H9 (cell line): Measurements from ENCODE around the gene CDX2. TPM values are rescaled to one million over a fixed set of nuclear protein-coding genes. Genes with fewer than 3 reads are reported as not detected.
A peak's percentile ranks its signal among the peaks of the same experiment; 100 is the strongest.

Source experiments
- DNase-seq: peaks from one replicate; pipeline ENCODE4 v3.0.0-alpha.2; 2017
- H2AFZ ChIP-seq: one replicate; pipeline ENCODE4 v1.6.1; 2013; ENCODE audit warnings: mild to moderate bottlenecking, low read length, control low read depth, moderate library complexity
- H2AK5ac ChIP-seq: 2 replicates; pipeline ENCODE4 v1.6.1; 2013; ENCODE audit warnings: low read length, control low read depth, mixed read lengths; ENCODE audit not compliant: insufficient read length
- H2BK120ac ChIP-seq: one replicate; pipeline ENCODE4 v1.6.1; 2013; ENCODE audit warnings: low read depth, mild to moderate bottlenecking, low read length, control low read depth, inconsistent platforms; ENCODE audit not compliant: poor library complexity, severe bottlenecking
- H2BK12ac ChIP-seq: 2 replicates; pipeline ENCODE4 v1.6.1; 2013; ENCODE audit warnings: low read length, control low read depth, mixed read lengths, low read depth; ENCODE audit not compliant: insufficient read length
- H2BK15ac ChIP-seq: 2 replicates; pipeline ENCODE4 v1.6.1; 2013; ENCODE audit warnings: low read depth, low read length, control low read depth
- H2BK20ac ChIP-seq: one replicate; pipeline ENCODE4 v1.6.1; 2013; ENCODE audit warnings: low read depth, mild to moderate bottlenecking, low read length, control low read depth, inconsistent platforms; ENCODE audit not compliant: poor library complexity, severe bottlenecking
- H2BK5ac ChIP-seq: 2 replicates; pipeline ENCODE4 v1.6.1; 2013; ENCODE audit warnings: low read length, control low read depth, mixed read lengths; ENCODE audit not compliant: insufficient read length
- H3K14ac ChIP-seq: 2 replicates; pipeline ENCODE4 v1.6.1; 2013; ENCODE audit warnings: low read length, control low read depth; ENCODE audit not compliant: insufficient read depth
- H3K18ac ChIP-seq: 2 replicates; pipeline ENCODE4 v1.6.1; 2013; ENCODE audit warnings: low read depth, mild to moderate bottlenecking, mixed read lengths, low read length, control low read depth; ENCODE audit not compliant: insufficient read length
- H3K23ac ChIP-seq: 2 replicates; pipeline ENCODE4 v1.6.1; 2013; ENCODE audit warnings: low read length, control low read depth, mixed read lengths, low read depth; ENCODE audit not compliant: insufficient read length
- H3K23me2 ChIP-seq: 2 replicates; pipeline ENCODE4 v1.6.1; 2013; ENCODE audit warnings: low read depth, mild to moderate bottlenecking, mixed read lengths, low read length, control low read depth; ENCODE audit not compliant: insufficient read length, poor library complexity, severe bottlenecking
- H3K27ac ChIP-seq: 2 replicates; pipeline ENCODE4 v1.5.1; 2013; ENCODE audit warnings: low read length, control low read depth, mixed read lengths, low read depth; ENCODE audit not compliant: insufficient read length
- H3K27me3 ChIP-seq: 2 replicates; pipeline ENCODE4 v1.6.1; 2013; ENCODE audit warnings: low read length, control low read depth, inconsistent platforms; ENCODE audit not compliant: insufficient read depth
- H3K4ac ChIP-seq: 2 replicates; pipeline ENCODE4 v1.6.1; 2013; ENCODE audit warnings: low read depth, mild to moderate bottlenecking, control low read depth, inconsistent platforms, low read length, moderate library complexity
- H3K4me1 ChIP-seq: 2 replicates; pipeline ENCODE4 v1.6.1; 2013; ENCODE audit warnings: low read length, control low read depth, inconsistent platforms; ENCODE audit not compliant: insufficient read depth
- H3K4me2 ChIP-seq: 2 replicates; pipeline ENCODE4 v1.6.1; 2013; ENCODE audit warnings: low read length, control low read depth, mixed read lengths; ENCODE audit not compliant: insufficient read length, insufficient read depth
- H3K56ac ChIP-seq: 2 replicates; pipeline ENCODE4 v1.6.1; 2013; ENCODE audit warnings: low read depth, mild to moderate bottlenecking, mixed read lengths, low read length, control low read depth; ENCODE audit not compliant: insufficient read length
- H3K79me1 ChIP-seq: 2 replicates; pipeline ENCODE4 v1.6.1; 2013; ENCODE audit warnings: low read depth, mild to moderate bottlenecking, moderate library complexity, low read length, control low read depth, inconsistent platforms; ENCODE audit not compliant: insufficient read depth, poor library complexity, severe bottlenecking
- H3K79me2 ChIP-seq: 2 replicates; pipeline ENCODE4 v1.6.1; 2013; ENCODE audit warnings: low read length, control low read depth, inconsistent platforms; ENCODE audit not compliant: insufficient read depth
- H3K9ac ChIP-seq: 2 replicates; pipeline ENCODE4 v1.6.1; 2013; ENCODE audit warnings: low read length, control low read depth, mixed read lengths; ENCODE audit not compliant: insufficient read length; ENCODE audit errors: extremely low read depth
- H3K9me3 ChIP-seq: one replicate; pipeline ENCODE4 v1.6.1; 2013; ENCODE audit warnings: low read depth, low read length, inconsistent platforms; ENCODE audit not compliant: control insufficient read depth
- H3T11ph ChIP-seq: one replicate; pipeline ENCODE4 v1.6.1; 2013; ENCODE audit warnings: mild to moderate bottlenecking, low read length, control low read depth, inconsistent platforms
- H4K20me1 ChIP-seq: one replicate; pipeline ENCODE4 v1.6.1; 2013; ENCODE audit not compliant: control insufficient read depth, insufficient read length, insufficient read depth
- H4K5ac ChIP-seq: 2 replicates; pipeline ENCODE4 v1.6.1; 2013; ENCODE audit warnings: low read depth, mild to moderate bottlenecking, mixed read lengths, low read length, control low read depth; ENCODE audit not compliant: insufficient read length
- H4K8ac ChIP-seq: replicated peaks from 2 replicates; pipeline ENCODE4 v1.6.1; 2013; ENCODE audit warnings: low read length, control low read depth, mixed read lengths, low read depth; ENCODE audit not compliant: insufficient read length
- H4K91ac ChIP-seq: 2 replicates; pipeline ENCODE4 v1.6.1; 2013; ENCODE audit warnings: low read depth, mild to moderate bottlenecking, moderate library complexity, mixed read lengths, low read length, control low read depth; ENCODE audit not compliant: insufficient read length
- H3K27ac Mint-ChIP-seq, 3 experiments: 2 replicates in 2 of 3; 3 replicates in 1 of 3; pipeline ENCODE4 v1.8.0; 2020 to 2021; ENCODE audit warnings: mixed read lengths in 3 of 3, mild to moderate bottlenecking in 1 of 3, moderate library complexity in 1 of 3
- H3K27me3 Mint-ChIP-seq: 2 replicates; pipeline ENCODE4 v1.8.0; 2021; ENCODE audit warnings: low read depth, mild to moderate bottlenecking, moderate library complexity, mixed read lengths
- H3K36me3 Mint-ChIP-seq, 3 experiments: 2 replicates in 2 of 3; 3 replicates in 1 of 3; pipeline ENCODE4 v1.8.0; 2020 to 2021; ENCODE audit warnings: low read depth in 3 of 3, mixed read lengths in 3 of 3; ENCODE audit not compliant: insufficient read depth in 1 of 3
- H3K4me1 Mint-ChIP-seq, 2 experiments: 2 replicates each; pipeline ENCODE4 v1.8.0; 2020; ENCODE audit warnings: mixed read lengths in 2 of 2
- H3K4me3 Mint-ChIP-seq, 2 experiments: 2 replicates in 1 of 2; 3 replicates in 1 of 2; pipeline ENCODE4 v1.8.0; 2020 to 2021; ENCODE audit warnings: mild to moderate bottlenecking in 2 of 2, mixed read lengths in 2 of 2, moderate library complexity in 1 of 2
- H3K9me3 Mint-ChIP-seq, 2 experiments: 2 replicates in 1 of 2; 3 replicates in 1 of 2; pipeline ENCODE4 v1.8.0; 2020; ENCODE audit warnings: mild to moderate bottlenecking in 2 of 2, mixed read lengths in 2 of 2, moderate library complexity in 1 of 2
- CTCF ChIP-seq: fragments of 200-600 bp; sonication (generic); conservative IDR thresholded peaks from 3 replicates; pipeline ENCODE4 v1.8.0; 2021; ENCODE audit warnings: antibody characterized with exemption, mild to moderate bottlenecking
- WGBS: extraction: QIAGEN DNeasy Blood & Tissue Kit; methylation state at CpG from one replicate; pipeline ENCODE4 v1.1.7; 2013; ENCODE audit warnings: missing lambda C conversion rate, low lambda C conversion rate, mixed read lengths; ENCODE audit not compliant: insufficient read length; ENCODE audit errors: extremely low coverage; 5-methylcytosine and 5-hydroxymethylcytosine counted together
- total RNA-seq: library from RNA; stranded (reverse); gene quantifications from 2 replicates; pipeline ENCODE4 v1.2.1, GENCODE V29; 2021

Gene CDX2
- total RNA-seq, 1 experiment from 2014 or later = not detected

- no peak overlapping the region for H2BK120ac ChIP-seq
- no peak overlapping the region for H3K56ac ChIP-seq
- no peak overlapping the region for H3K23ac ChIP-seq
- peaks cover 6 to 11% of the 10 kb centered on the region in 2 experiments for H3K4me1 Mint-ChIP-seq
- H4K91ac ChIP-seq = no peak overlapping the region
- WGBS = no CpG with 5 or more reads among the region's 7 CpGs
- peaks cover 49% of the 10 kb centered on the region for H3K27me3 Mint-ChIP-seq
- H3K9me3 Mint-ChIP-seq = no peaks in the 10 kb centered on the region; a peak in 1 of 5 replicates
- H3K18ac ChIP-seq = no peak overlapping the region
- H3K27me3 ChIP-seq = no peaks in the 10 kb centered on the region
- no peaks in the 10 kb centered on the region for H3K4me1 ChIP-seq
- H3K23me2 ChIP-seq = no peaks in the 10 kb centered on the region
- H4K5ac ChIP-seq = no peak overlapping the region
- no peak overlapping the region for H4K8ac ChIP-seq
- no peaks in the 10 kb centered on the region for H3K79me1 ChIP-seq
- no peak overlapping the region for H3K4me3 Mint-ChIP-seq
- no peak overlapping the region for H3K4ac ChIP-seq
- peak; percentile 77 for TF ChIP-seq CTCF
- H2BK15ac ChIP-seq = no peak overlapping the region
- H3K36me3 Mint-ChIP-seq = no peaks in the 10 kb centered on the region
- H2AK5ac ChIP-seq = no peak overlapping the region
- H4K20me1 ChIP-seq = no peaks in the 10 kb centered on the region
- no peak overlapping the region for H3K4me2 ChIP-seq
- H2BK12ac ChIP-seq = no peak overlapping the region
- no peaks in the 10 kb centered on the region for H3K79me2 ChIP-seq
- H2BK20ac ChIP-seq = no peak overlapping the region
- H2AFZ ChIP-seq = no peak overlapping the region
- H3K9ac ChIP-seq = no peak overlapping the region
- H3K14ac ChIP-seq = no peak overlapping the region
- DNase-seq = peak; percentile 76
- H3K9me3 ChIP-seq = no peaks in the 10 kb centered on the region
- no peak overlapping the region for H3K27ac ChIP-seq
- peak overlapping the region in 1 of 3 experiments; percentile 67; a peak in 1 of 7 replicates for H3K27ac Mint-ChIP-seq
- no peak overlapping the region for H2BK5ac ChIP-seq
- H3T11ph ChIP-seq = no peak overlapping the region
Observed at GRCh38 chr13:27997904-27998522, 28.9 kb upstream of the CDX2 start.
